Body of pancreas (tissue), 4 donors: ENCODE results near the gene CDH15. TPM values are rescaled to one million over a fixed set of nuclear protein-coding genes. Genes with fewer than 3 reads are reported as not detected.
"Not testable (repeated sequence)": the region's sequence is repeated elsewhere in the genome, so short reads cannot be mapped to it uniquely, and the experiment has no call there.

Source experiments
- ATAC-seq: fragments of 150-250 bp; one replicate; pipeline ENCODE4 v1.9.1; 2016
- DNase-seq, 4 donors: peaks; one replicate each; pipeline ENCODE4 v3.0.0-alpha.2; 2019
- H3K27ac ChIP-seq, 4 donors: fragments of 200-600 bp; sonication (generic); 1 replicate in 3 of 4; 2 replicates in 1 of 4; pipeline versions ENCODE4 v1.5.1 to v1.6.1; 2016 to 2019; ENCODE audit warnings: mild to moderate bottlenecking in 1 of 4, mixed read lengths in 1 of 4, moderate library complexity in 1 of 4
- H3K27me3 ChIP-seq, 2 donors: fragments of 200-600 bp; sonication (generic); one replicate each; pipeline ENCODE4 v1.6.0; 2016; ENCODE audit warnings: mild to moderate bottlenecking in 1 of 2
- H3K36me3 ChIP-seq, 2 donors: fragments of 200-600 bp; sonication (generic); replicated peaks in 1 of 2; 2 replicates each; pipeline ENCODE4 v1.5.1; 2016; ENCODE audit warnings: low read depth in 2 of 2; ENCODE audit not compliant: insufficient read depth in 1 of 2
- H3K4me1 ChIP-seq: fragments of 200-600 bp; sonication (generic); one replicate; pipeline ENCODE4 v1.6.0; 2016
- H3K4me3 ChIP-seq, 2 donors: fragments of 200-600 bp; sonication (generic); 1 replicate in 1 of 2; 2 replicates in 1 of 2; pipeline ENCODE4 v1.5.1; 2016 to 2019
- H3K9me3 ChIP-seq, 3 donors: fragments of 200-600 bp; sonication (generic); 1 replicate in 2 of 3; 2 replicates in 1 of 3; pipeline ENCODE4 v1.5.1; 2016
- POLR2A ChIP-seq, 3 donors: fragments of 450-650 bp; IDR thresholded peaks; one replicate each; pipeline ENCODE4 v1.6.1; 2016; ENCODE audit warnings: antibody characterized with exemption in 3 of 3, mild to moderate bottlenecking in 2 of 3
- WGBS, 2 donors: methylation state at CpG; one replicate each; pipeline ENCODE4 v1.1.5; 2017; 5-methylcytosine and 5-hydroxymethylcytosine counted together
- intact Hi-C: fragments of 100-400 bp; cut with DNase I; formaldehyde crosslinking; loops from one replicate; pipeline ENCODE4 v1.15.1; 2023
- total RNA-seq, 2 donors: library from RNA; depleted of rRNA; stranded (reverse); fragments of >200 nt; gene quantifications; one replicate each; pipeline ENCODE4 v1.1.0, GENCODE V29; 2016
- TF ChIP-seq, protein P1 (sequence below), 7 experiments: fragments of 450-650 bp in 4 of 7; fragments of 200-600 bp in 3 of 7; sonication (generic) in 3 of 7; IDR thresholded peaks; one replicate each; pipeline ENCODE4 v1.5.1; 2016 to 2019; ENCODE audit warnings: antibody characterized with exemption in 7 of 7

CDH15 gene
- total RNA-seq, 2 donors from 2014 or later: 1.0 TPM; not detected in 1

GRCh38 chr16:89183463-89183862 lies 11.9 kb downstream of the CDH15 start:
- Histone ChIP-seq H3K27ac (no peak overlapping the region), H3K27me3 (no peaks in the 10 kb centered on the region), H3K4me1 (no peaks in the 10 kb centered on the region), H3K9me3 (no peaks in the 10 kb centered on the region), H3K36me3 (no peaks in the 10 kb centered on the region), H3K4me3 (no peak overlapping the region)
- no peak for TF ChIP-seq POLR2A (IDR thresholded peaks at IDR 0.05)
- TF ChIP-seq, protein P1, sequence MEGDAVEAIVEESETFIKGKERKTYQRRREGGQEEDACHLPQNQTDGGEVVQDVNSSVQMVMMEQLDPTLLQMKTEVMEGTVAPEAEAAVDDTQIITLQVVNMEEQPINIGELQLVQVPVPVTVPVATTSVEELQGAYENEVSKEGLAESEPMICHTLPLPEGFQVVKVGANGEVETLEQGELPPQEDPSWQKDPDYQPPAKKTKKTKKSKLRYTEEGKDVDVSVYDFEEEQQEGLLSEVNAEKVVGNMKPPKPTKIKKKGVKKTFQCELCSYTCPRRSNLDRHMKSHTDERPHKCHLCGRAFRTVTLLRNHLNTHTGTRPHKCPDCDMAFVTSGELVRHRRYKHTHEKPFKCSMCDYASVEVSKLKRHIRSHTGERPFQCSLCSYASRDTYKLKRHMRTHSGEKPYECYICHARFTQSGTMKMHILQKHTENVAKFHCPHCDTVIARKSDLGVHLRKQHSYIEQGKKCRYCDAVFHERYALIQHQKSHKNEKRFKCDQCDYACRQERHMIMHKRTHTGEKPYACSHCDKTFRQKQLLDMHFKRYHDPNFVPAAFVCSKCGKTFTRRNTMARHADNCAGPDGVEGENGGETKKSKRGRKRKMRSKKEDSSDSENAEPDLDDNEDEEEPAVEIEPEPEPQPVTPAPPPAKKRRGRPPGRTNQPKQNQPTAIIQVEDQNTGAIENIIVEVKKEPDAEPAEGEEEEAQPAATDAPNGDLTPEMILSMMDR (IDR thresholded peaks at IDR 0.05): no peak
- intact Hi-C loops: no loop called here
- 19 to 26% methylated on average over 13 of the region's 13 CpGs for WGBS, 2 donors
- DNase-seq (no peak), ATAC-seq (no peak)

DNA sequence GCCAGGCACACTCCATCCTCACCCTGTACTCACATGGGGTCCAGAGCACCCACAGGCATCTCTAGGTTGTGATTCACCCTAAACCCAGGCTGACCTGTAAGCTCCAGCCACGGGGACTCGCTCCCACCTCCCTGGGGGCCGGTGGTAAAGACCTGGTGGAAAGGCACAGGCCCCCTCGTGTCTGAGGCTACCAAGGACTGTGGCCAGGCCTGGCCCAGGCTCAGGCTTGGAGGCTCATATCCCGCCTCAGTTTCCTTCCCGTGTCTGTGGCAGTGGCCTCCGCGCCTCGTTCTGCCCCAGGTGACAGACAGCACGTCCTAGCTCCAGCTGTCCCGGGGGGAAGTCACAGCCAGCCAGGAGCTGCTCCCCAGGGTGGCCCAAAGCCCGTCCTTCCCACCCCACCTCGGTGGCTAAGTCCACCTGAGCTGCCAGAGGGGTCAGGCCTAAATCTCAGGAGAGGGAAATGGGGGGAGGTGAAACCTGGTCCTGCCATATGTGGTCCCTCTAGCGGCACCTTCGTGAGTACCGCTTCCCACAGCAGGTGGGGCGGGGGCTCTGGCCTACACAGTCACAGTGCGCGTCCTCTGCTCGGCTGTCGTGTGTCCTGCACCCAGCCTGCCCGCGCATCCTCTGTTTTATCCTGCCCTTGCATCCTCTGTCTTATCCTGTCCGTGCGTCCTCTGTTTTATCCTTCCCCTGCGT lies 12.6 kb downstream of the CDH15 start:
- no peaks in the 10 kb centered on the region for H3K36me3 ChIP-seq
- DNase-seq: no peak
- no peak overlapping the region for H3K4me3 ChIP-seq
- no peak for ATAC-seq
- 55 to 63% methylated on average over 13 to 24 of the region's 26 CpGs for WGBS, 2 donors
- H3K4me1 ChIP-seq: no peaks in the 10 kb centered on the region
- intact Hi-C loops: no loop called here
- H3K27me3 ChIP-seq: no peaks in the 10 kb centered on the region
- H3K9me3 ChIP-seq: no peaks in the 10 kb centered on the region
- H3K27ac ChIP-seq: no peak overlapping the region
- TF ChIP-seq, protein P1 (IDR thresholded peaks at IDR 0.05): no peak
- no peak for TF ChIP-seq POLR2A (IDR thresholded peaks at IDR 0.05)

DNA sequence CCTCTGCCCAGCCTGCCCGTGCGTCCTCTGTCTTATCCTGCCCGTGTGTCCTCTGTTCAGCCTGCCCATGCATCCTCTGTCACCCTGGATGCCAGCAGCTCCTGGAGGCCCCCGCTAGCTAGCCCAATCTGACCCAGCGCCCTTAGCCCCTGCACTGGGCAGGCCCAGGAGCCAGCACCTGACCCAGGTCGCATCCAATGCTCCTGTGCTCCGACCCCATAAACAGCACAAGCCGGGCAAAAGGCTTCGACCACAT lies 13.1 kb downstream of the CDH15 start:
- TF ChIP-seq POLR2A (IDR thresholded peaks at IDR 0.05): no peak
- TF ChIP-seq, protein P1 (IDR thresholded peaks at IDR 0.05): no peak
- WGBS, 2 donors: 65 to 69% methylated on average over 7 to 9 of the region's 9 CpGs
- no peaks in the 10 kb centered on the region for H3K9me3 ChIP-seq
- H3K4me3 ChIP-seq: no peak overlapping the region
- no peak overlapping the region for H3K27ac ChIP-seq
- intact Hi-C loops: no loop called here
- no peaks in the 10 kb centered on the region for H3K27me3 ChIP-seq
- H3K36me3 ChIP-seq: no peaks in the 10 kb centered on the region
- DNase-seq (no peak), ATAC-seq (no peak)
- no peaks in the 10 kb centered on the region for H3K4me1 ChIP-seq

GRCh38 chr16:89184933-89185794 lies 13.6 kb downstream of the CDH15 start:
- ATAC-seq (no peak), DNase-seq (no peak)
- H3K36me3 ChIP-seq: no peaks in the 10 kb centered on the region
- no peak overlapping the region for H3K27ac ChIP-seq
- 70 to 83% methylated on average over 2 to 37 of the region's 48 CpGs for WGBS, 2 donors
- intact Hi-C loops: no loop called here
- no peak for TF ChIP-seq POLR2A (IDR thresholded peaks at IDR 0.05)
- TF ChIP-seq, protein P1 (IDR thresholded peaks at IDR 0.05): no peak
- no peaks in the 10 kb centered on the region for H3K9me3 ChIP-seq
- no peak overlapping the region for H3K4me3 ChIP-seq
- H3K4me1 ChIP-seq: no peaks in the 10 kb centered on the region
- no peaks in the 10 kb centered on the region for H3K27me3 ChIP-seq

DNA sequence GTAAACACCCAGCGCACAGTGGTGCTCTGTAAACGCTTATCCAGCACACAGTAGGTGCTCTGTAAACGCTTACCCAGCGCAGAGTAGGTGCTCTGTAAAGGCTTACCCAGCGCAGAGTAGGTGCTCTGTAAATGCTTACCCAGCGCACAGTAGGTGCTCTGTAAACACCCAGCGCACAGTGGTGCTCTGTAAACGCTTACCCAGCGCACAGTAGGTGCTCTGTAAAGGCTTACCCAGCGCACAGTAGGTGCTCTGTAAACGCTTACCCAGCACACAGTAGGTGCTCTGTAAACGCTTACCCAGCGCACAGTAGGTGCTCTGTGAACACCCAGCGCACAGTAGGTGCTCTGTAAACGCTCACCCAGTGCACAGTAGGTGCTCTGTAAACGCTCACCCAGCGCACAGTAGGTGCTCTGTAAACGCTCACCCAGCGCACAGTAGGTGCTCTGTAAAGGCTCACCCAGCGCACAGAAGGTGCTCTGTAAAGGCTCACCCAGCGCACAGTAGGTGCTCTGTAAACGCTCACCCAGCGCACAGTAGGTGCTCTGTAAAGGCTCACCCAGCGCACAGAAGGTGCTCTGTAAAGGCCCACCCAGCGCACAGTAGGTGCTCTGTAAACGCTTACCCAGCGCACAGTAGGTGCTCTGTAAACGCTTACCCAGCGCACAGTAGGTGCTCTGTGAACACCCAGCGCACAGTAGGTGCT lies 14.5 kb downstream of the CDH15 start:
- DNase-seq: not testable (repeated sequence)

GRCh38 chr16:89186593-89187031 lies 15.1 kb downstream of the CDH15 start:
- DNase-seq, H3K4me3 ChIP-seq, H3K36me3 ChIP-seq, H3K27me3 ChIP-seq, ATAC-seq, H3K27ac ChIP-seq, H3K9me3 ChIP-seq, intact Hi-C loops, H3K4me1 ChIP-seq: not testable (repeated sequence)
- 67 to 85% methylated on average over 14 to 20 of the region's 20 CpGs for WGBS, 2 donors

More for the DNA sequence above, 14.5 kb downstream of the CDH15 start:
- intact Hi-C loops, H3K9me3 ChIP-seq, ATAC-seq, H3K27me3 ChIP-seq, H3K4me3 ChIP-seq, H3K27ac ChIP-seq, H3K4me1 ChIP-seq, H3K36me3 ChIP-seq: not testable (repeated sequence)
- WGBS, 2 donors: 64 to 77% methylated on average over 17 to 30 of the region's 30 CpGs
